ENCODE measurements around the gene ABTB2. TPM values are rescaled to one million over a fixed set of nuclear protein-coding genes. Genes with fewer than 3 reads are reported as not detected.

The ABTB2 gene
- total RNA-seq, 2 donors from 2014 or later = 12.2 to 30.3 TPM

DNA sequence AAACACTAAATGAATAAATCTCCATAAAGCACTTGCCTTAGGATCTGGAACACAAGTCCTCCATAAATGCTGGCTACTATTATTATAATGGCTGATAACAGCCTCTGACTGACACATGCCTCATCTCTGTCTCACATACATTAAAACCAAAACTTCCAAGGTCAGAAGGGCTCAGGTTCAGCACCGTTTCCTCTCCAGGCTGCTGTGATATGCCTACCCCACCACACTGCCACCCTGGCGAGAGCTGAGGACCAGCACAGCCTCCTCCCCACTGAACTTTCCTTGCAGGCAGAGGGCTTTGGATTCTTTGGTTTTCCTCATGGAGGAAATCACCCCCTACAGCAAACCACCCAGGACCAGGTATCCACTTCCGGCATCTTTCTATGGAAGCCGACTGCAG, 112.8 kb downstream of the ABTB2 start:
- Mint-ChIP-seq H3K27me3 (peaks cover 0 to 4% of the 10 kb centered on the region in 2 donors), H3K4me3 (peak overlapping the region; percentile 75), H3K9me3 (no peaks in the 10 kb centered on the region), H3K36me3 (no peaks in the 10 kb centered on the region), H3K4me1 (ENCODE audit: low read depth in 2 of 2) (peaks cover 70 to 77% of the 10 kb centered on the region in 2 donors), H3K27ac (peak overlapping the region; percentile 66 to 93)
- DNase-seq (ENCODE audit: low spot score) (no peak), ATAC-seq (peak in 1 of 2 donors; percentile 75)

DNA sequence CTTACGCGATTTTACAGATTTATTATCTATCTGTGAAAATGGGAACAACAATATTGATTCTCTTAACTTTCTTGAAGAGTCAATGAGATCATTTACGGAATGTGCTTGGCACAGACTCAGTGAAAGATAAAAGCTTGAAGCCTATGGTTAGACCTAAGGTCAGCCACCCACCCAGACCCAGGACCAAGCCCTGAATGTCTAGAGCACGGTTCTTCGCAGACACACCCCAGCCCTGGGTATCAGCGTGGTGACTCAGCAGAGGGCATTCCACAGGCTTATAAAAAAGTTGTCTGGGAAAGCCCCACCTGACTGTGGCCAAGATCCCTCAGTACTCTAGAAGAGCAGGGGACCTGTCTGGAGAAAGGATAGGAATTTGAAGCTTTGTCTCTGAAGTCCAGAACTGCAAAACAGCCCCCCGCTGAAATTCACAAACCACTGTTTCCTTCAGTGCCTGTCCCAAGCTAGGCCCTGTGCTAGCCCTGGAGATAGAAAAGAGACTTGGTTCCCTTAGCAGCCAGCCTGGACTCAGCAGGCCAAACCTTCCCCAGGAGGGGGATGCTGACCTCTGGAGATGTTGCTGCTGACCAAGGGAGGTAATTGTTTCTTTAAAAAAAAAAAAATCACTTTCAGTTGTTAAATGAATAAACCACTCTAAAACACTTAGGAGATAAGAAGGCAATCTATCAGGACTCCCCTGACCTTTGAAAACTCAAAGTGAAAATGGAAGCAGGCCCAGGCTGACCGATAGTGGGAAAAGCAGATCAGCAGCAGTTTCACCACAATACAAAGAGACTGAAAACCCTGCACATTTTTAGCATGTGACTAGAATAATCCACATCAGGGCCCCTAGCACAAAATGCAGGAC, 114.0 kb downstream of the ABTB2 start:
- H3K27ac Mint-ChIP-seq = peak overlapping the region; percentile 66 to 93
- no peaks in the 10 kb centered on the region for H3K27me3 Mint-ChIP-seq
- ATAC-seq = peak; percentile 80 to 91
- peak overlapping the region; percentile 75 for H3K4me3 Mint-ChIP-seq
- H3K9me3 Mint-ChIP-seq = no peaks in the 10 kb centered on the region
- DNase-seq (ENCODE audit: low spot score) = peak; percentile 85
- peaks cover 66 to 70% of the 10 kb centered on the region in 2 donors for H3K4me1 Mint-ChIP-seq (ENCODE audit: low read depth in 2 of 2)
- H3K36me3 Mint-ChIP-seq = no peaks in the 10 kb centered on the region

DNA sequence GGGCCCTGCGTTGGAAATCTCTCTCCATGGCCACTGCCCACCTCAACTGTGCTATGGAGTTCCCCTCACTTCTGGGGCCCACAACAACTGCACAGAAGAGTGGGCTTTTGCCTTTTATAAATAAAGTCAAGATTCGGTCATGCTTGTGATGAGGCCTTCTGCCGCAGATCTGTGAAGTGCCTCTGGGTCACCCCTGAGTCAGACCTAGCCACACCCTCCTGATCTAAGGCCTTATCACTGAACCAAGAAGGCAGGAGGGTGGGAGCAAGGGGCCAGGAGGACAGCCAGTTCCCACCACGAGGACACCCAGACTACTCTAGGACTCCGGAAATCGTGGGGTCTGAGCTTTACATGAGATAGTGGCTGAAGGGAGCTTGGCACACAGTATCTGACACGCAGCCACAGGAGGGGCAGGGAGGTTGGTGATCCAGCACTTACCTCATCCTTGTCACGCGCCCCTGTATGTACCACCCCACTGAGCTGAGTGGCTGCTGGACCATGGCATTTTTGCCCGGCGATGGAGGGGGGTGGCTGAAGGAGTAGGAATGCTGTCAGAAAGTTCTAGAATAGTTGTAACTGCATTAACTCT, 115.7 kb downstream of the ABTB2 start:
- H3K27me3 Mint-ChIP-seq = no peaks in the 10 kb centered on the region
- peak overlapping the region; percentile 41 for H3K4me3 Mint-ChIP-seq
- H3K9me3 Mint-ChIP-seq = no peaks in the 10 kb centered on the region
- peaks cover 58 to 59% of the 10 kb centered on the region in 2 donors for H3K4me1 Mint-ChIP-seq (ENCODE audit: low read depth in 2 of 2)
- DNase-seq (ENCODE audit: low spot score) = no peak
- H3K36me3 Mint-ChIP-seq = no peaks in the 10 kb centered on the region
- no peak for ATAC-seq
- peak overlapping the region; percentile 17 to 93 for H3K27ac Mint-ChIP-seq

DNA sequence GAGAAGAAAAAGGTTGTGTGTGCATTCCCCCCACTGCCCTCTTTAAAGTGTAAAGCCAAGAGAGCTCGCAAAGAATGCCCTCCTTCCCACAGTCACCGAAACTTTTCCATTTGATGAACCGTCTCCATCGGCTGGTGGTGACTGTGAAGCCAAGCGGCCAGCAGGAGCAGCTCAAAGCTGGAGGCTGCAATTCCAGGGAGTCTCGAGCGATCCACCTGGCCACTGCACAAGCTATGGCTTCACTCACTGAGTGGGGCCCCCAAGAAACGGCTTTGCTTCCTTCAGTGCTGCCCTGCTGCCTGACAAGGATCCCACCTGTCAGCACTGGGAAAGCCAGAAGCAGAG, 117.7 kb downstream of the ABTB2 start:
- H3K27me3 Mint-ChIP-seq = peaks cover 4 to 6% of the 10 kb centered on the region in 2 donors
- peaks cover 58 to 63% of the 10 kb centered on the region in 2 donors for H3K4me1 Mint-ChIP-seq (ENCODE audit: low read depth in 2 of 2)
- DNase-seq (ENCODE audit: low spot score) = no peak
- H3K27ac Mint-ChIP-seq = peak overlapping the region; percentile 41 to 93
- no peaks in the 10 kb centered on the region for H3K36me3 Mint-ChIP-seq
- no peak for ATAC-seq
- peak overlapping the region; percentile 58 for H3K4me3 Mint-ChIP-seq
- H3K9me3 Mint-ChIP-seq = no peaks in the 10 kb centered on the region

DNA sequence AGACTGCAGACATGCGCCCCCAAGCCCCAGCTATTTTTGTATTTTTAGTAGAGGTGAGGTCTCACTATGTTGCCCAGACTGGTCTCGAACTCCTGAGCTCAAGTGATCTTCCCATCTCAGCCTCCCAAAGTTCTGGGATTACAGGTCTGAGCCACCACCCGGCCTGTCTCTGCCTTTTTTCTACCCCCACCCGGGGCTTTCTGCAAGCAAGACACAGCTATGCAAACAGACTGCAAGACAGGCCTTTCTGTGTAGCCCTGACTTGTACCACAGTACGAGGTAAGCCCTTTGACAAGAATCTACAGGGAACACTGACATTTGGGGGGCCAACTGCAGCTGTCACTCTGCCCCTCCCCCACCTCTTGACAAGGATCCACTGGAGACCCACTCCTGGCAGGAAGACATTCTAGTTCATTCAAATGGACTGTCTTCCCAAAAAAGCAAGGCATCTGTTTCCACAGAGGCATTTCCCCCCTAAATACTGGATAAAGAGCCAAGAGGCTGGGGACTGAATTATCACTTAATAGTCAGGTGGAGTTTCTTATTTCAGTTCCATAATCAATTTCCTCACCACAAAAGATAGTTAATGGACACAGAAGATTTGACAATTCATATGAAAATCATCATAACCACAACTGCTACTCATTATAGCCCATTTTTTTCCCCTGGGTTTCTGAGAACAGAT, 118.2 kb downstream of the ABTB2 start:
- Mint-ChIP-seq H3K4me3 (peak overlapping the region; percentile 58), H3K4me1 (ENCODE audit: low read depth in 2 of 2) (peaks cover 55 to 60% of the 10 kb centered on the region in 2 donors), H3K27ac (peak overlapping the region; percentile 41 to 93), H3K36me3 (no peaks in the 10 kb centered on the region), H3K27me3 (peaks cover 4 to 6% of the 10 kb centered on the region in 2 donors), H3K9me3 (no peaks in the 10 kb centered on the region)
- no peak for DNase-seq (ENCODE audit: low spot score)
- ATAC-seq = no peak

DNA sequence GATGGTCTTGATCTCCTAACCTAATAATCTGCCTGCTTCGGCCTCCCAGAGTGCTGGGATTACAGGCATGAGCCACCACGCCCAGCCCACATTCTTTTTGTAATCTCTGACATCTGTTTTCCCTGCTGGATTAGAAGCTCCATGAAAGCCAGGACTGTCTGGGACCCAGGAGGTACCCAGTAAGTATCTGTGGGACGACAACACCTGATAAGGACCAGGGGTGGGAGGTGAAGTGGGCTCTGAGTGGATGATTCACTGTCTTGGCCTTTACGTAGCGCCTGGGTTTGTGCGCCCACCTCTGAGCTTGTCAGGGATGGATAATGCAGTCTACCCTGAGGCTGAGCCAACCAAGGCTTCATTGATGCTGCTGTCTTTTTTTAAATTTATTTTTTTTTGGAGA, 118.8 kb downstream of the ABTB2 start:
- Mint-ChIP-seq H3K4me1 (ENCODE audit: low read depth in 2 of 2) (peaks cover 50 to 54% of the 10 kb centered on the region in 2 donors), H3K27ac (peak overlapping the region in 1 of 2 donors; percentile 93), H3K9me3 (no peaks in the 10 kb centered on the region), H3K36me3 (no peaks in the 10 kb centered on the region), H3K4me3 (no peak overlapping the region), H3K27me3 (peaks cover 4 to 6% of the 10 kb centered on the region in 2 donors)
- DNase-seq (ENCODE audit: low spot score) = no peak
- ATAC-seq = no peak

DNA sequence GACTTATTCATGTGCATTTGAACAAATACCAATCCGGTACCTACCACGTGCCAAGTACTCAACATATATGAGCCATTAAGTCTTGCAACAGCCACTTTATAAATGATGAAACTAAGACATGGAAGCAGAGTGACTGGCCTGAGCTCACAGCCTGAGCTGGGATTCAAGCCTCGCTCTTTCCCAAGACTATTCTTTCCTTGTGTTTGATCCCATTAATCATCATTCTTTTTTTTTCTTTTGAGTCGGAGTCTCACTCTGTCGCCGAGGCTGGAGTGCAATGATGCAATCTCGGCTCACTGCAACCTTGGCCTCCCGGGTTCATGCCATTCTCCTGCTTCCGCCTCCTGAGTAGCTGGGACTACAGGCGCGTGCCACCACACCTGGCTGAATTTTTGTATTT, 119.3 kb downstream of the ABTB2 start:
- Mint-ChIP-seq H3K9me3 (no peaks in the 10 kb centered on the region), H3K4me3 (no peak overlapping the region), H3K27ac (peak overlapping the region in 1 of 2 donors; percentile 93), H3K36me3 (no peaks in the 10 kb centered on the region), H3K27me3 (peaks cover 4 to 6% of the 10 kb centered on the region in 2 donors), H3K4me1 (ENCODE audit: low read depth in 2 of 2) (peaks cover 49% of the 10 kb centered on the region in 2 donors)
- ATAC-seq (no peak), DNase-seq (ENCODE audit: low spot score) (no peak)

DNA sequence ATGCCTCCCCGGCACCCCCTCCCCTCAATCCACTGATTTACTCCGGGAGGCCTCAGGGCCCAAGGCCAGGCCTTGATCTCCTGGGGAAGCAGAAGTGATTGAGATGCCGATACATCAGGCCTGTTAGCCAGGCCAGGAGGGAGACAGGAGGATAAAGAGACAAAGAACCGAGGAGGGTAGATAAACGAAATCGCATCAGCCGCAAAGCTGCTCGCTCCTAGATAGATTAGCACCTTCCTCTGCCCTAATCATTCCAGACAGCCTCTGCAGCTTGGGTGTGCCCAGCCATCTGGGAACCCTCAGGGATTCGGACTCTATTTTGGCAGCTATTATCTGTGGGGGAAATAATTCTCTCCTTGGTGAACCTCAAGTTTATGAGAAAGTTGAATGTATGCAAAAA, 121.2 kb downstream of the ABTB2 start:
- Mint-ChIP-seq H3K4me1 (ENCODE audit: low read depth in 2 of 2) (peaks cover 40 to 44% of the 10 kb centered on the region in 2 donors), H3K36me3 (no peaks in the 10 kb centered on the region), H3K4me3 (peak overlapping the region; percentile 69), H3K9me3 (no peaks in the 10 kb centered on the region), H3K27me3 (peaks cover 4 to 6% of the 10 kb centered on the region in 2 donors), H3K27ac (peak overlapping the region in 1 of 2 donors; percentile 94)
- DNase-seq (ENCODE audit: low spot score) = no peak
- no peak for ATAC-seq

DNA sequence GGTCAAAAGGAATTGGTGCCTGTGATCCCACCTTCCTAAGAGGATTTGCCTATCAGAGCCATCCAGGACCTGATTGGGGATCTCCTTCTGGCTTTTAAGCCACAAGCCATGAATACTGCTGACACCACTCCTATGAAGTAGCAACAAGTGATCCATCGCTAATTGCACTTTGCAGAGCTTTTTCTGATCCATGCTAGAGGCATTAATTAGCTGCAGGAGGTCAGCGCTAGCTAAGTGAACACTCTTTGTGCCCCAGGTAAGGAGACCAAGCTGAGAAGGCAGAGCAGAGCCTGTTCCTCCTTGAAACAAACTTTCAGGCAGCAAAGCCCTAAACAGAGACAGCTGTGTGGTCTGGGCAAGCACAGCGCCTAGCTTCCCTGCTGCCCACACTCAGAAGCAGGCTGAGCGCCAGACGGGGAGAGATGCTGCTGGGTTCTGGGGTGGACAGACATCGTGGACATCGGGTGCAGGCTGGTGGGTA, 122.2 kb downstream of the ABTB2 start:
- no peaks in the 10 kb centered on the region for H3K36me3 Mint-ChIP-seq
- peaks cover 4 to 6% of the 10 kb centered on the region in 2 donors for H3K27me3 Mint-ChIP-seq
- ATAC-seq = no peak
- H3K27ac Mint-ChIP-seq = peak overlapping the region; percentile 80 to 94
- peaks cover 43 to 47% of the 10 kb centered on the region in 2 donors for H3K4me1 Mint-ChIP-seq (ENCODE audit: low read depth in 2 of 2)
- no peaks in the 10 kb centered on the region for H3K9me3 Mint-ChIP-seq
- no peak for DNase-seq (ENCODE audit: low spot score)
- H3K4me3 Mint-ChIP-seq = peak overlapping the region; percentile 69

DNA sequence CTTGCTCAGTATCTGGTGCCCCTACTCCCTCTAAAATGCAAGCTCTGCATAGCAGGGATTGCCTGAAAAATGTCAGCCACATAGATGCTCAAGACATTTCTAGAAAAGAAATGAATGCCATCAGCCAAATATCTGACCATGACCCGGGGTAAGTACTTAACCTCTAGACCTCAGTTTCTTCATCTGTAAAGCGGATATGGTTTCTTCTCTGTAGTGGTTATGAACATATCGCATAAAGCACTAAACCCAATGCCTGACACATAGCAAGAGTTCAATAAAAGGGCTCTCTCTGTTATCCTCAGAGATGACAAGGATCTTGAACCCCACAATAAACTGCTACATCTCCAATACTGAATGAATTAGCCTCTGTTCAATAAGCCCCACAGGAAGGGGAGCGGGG, 122.6 kb downstream of the ABTB2 start:
- no peak for DNase-seq (ENCODE audit: low spot score)
- ATAC-seq = peak in 1 of 2 donors; percentile 77
- Mint-ChIP-seq H3K27me3 (peaks cover 4 to 6% of the 10 kb centered on the region in 2 donors), H3K27ac (peak overlapping the region; percentile 80 to 94), H3K36me3 (no peaks in the 10 kb centered on the region), H3K4me3 (peak overlapping the region; percentile 69), H3K9me3 (no peaks in the 10 kb centered on the region), H3K4me1 (ENCODE audit: low read depth in 2 of 2) (peaks cover 47 to 52% of the 10 kb centered on the region in 2 donors)

DNA sequence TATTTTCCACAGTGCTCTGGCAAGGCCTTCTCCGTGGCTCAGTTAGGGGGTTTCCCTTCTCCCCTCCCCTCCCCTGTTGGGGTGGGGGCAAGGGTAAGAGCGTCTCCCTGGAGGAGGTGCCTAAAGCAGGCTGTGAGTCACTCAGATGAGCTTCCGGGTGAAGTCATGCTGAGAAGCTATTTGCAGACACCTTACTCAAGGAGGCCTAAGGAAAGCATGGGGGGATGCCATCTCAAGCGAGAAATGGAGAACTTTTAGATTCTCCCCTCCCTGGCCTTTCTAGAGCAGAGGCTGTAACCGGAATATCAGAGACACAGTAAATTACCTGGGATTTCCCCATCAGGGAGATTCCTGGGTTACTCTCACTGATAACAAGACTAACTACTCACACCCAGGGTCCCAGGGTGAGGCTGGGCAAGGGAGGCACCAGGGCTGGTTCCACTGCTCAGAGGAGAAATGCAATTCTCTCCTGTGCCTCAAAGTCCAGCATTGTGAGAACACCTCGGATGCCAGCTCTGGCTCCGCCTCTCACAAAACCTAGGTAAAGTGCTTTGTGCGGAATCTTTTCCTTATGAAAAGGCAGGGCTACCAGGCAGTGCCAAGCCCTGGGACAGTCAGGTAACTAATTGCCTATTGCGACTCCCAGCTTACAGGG, 123.6 kb downstream of the ABTB2 start:
- peak overlapping the region; percentile 80 to 94 for H3K27ac Mint-ChIP-seq
- ATAC-seq = peak; percentile 82 to 90

DNA sequence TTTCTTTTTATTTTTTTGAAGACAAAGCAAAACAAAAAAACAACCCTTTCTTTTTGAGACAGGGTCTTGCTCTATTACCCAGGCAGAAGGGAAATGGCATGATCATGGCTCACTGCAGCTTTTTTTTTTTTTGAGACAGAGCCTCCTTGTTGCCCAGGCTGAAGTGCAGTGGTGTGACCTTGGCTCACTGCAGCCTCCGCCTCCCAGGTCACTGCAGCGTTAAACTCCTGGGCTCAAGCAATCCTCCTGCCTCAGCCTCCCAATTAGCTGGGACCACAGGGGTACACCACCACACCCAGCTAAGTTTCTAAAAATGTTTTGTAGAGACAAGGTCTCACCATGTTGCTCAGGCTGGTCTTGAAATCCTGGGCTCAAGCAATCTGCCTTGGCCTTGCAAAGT, 124.6 kb downstream of the ABTB2 start:
- H3K9me3 Mint-ChIP-seq = no peaks in the 10 kb centered on the region
- ATAC-seq = no peak
- peak overlapping the region in 1 of 2 donors; percentile 92 for H3K27ac Mint-ChIP-seq
- peaks cover 4 to 6% of the 10 kb centered on the region in 2 donors for H3K27me3 Mint-ChIP-seq
- H3K36me3 Mint-ChIP-seq = no peaks in the 10 kb centered on the region
- no peak for DNase-seq (ENCODE audit: low spot score)
- peaks cover 41 to 43% of the 10 kb centered on the region in 2 donors for H3K4me1 Mint-ChIP-seq (ENCODE audit: low read depth in 2 of 2)
- H3K4me3 Mint-ChIP-seq = peak overlapping the region; percentile 27

More for the DNA sequence above, 123.6 kb downstream of the ABTB2 start:
- peak; percentile 92 for DNase-seq (ENCODE audit: low spot score)
- peaks cover 43 to 50% of the 10 kb centered on the region in 2 donors for H3K4me1 Mint-ChIP-seq (ENCODE audit: low read depth in 2 of 2)
- no peaks in the 10 kb centered on the region for H3K9me3 Mint-ChIP-seq
- H3K36me3 Mint-ChIP-seq = no peaks in the 10 kb centered on the region
- H3K4me3 Mint-ChIP-seq = peak overlapping the region; percentile 67
- peaks cover 4 to 6% of the 10 kb centered on the region in 2 donors for H3K27me3 Mint-ChIP-seq

DNA sequence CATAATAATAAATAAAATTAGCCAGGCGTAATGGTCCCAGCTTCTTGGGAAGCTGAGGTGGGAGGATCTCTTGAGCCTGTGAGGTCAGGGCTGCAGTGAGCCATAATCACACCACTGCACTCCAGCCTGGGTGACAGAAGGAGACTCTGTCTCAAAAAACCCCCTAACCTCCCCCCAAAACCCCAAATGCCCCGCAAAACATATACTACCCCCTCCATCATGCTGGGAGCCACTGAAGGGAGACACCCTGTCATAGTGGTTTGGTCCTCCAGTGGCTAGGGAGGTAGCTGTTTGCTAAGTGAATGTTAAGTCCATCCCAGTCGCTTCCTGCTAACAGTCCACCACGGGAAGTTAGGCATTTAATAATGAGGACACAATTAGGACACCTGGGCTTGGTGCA, 125.0 kb downstream of the ABTB2 start:
- ATAC-seq (peak; percentile 45 to 64), DNase-seq (ENCODE audit: low spot score) (peak; percentile 66)
- peaks cover 37 to 40% of the 10 kb centered on the region in 2 donors for H3K4me1 Mint-ChIP-seq (ENCODE audit: low read depth in 2 of 2)
- peak overlapping the region in 1 of 2 donors; percentile 92 for H3K27ac Mint-ChIP-seq
- no peaks in the 10 kb centered on the region for H3K36me3 Mint-ChIP-seq
- H3K4me3 Mint-ChIP-seq = peak overlapping the region; percentile 27
- H3K9me3 Mint-ChIP-seq = no peaks in the 10 kb centered on the region
- peaks cover 4 to 6% of the 10 kb centered on the region in 2 donors for H3K27me3 Mint-ChIP-seq

All from natural killer cell treated with Interleukin-12 subunit alpha and Interleukin-12 subunit beta and Interleukin-15 and Interleukin-18, amount 100 ng/mL, for 72 hours (primary cell).